H9 (cell line): Measurements from ENCODE around the gene ZNF346. TPM values are rescaled to one million over a fixed set of nuclear protein-coding genes. Genes with fewer than 3 reads are reported as not detected.

Experiments
- DNase-seq: peaks from one replicate; pipeline ENCODE4 v3.0.0-alpha.2; 2017
- H2AFZ ChIP-seq: one replicate; pipeline ENCODE4 v1.6.1; 2013; ENCODE audit warnings: mild to moderate bottlenecking, low read length, control low read depth, moderate library complexity
- H2AK5ac ChIP-seq: 2 replicates; pipeline ENCODE4 v1.6.1; 2013; ENCODE audit warnings: low read length, control low read depth, mixed read lengths; ENCODE audit not compliant: insufficient read length
- H2BK120ac ChIP-seq: one replicate; pipeline ENCODE4 v1.6.1; 2013; ENCODE audit warnings: low read depth, mild to moderate bottlenecking, low read length, control low read depth, inconsistent platforms; ENCODE audit not compliant: poor library complexity, severe bottlenecking
- H2BK12ac ChIP-seq: 2 replicates; pipeline ENCODE4 v1.6.1; 2013; ENCODE audit warnings: low read length, control low read depth, mixed read lengths, low read depth; ENCODE audit not compliant: insufficient read length
- H2BK15ac ChIP-seq: 2 replicates; pipeline ENCODE4 v1.6.1; 2013; ENCODE audit warnings: low read depth, low read length, control low read depth
- H2BK20ac ChIP-seq: one replicate; pipeline ENCODE4 v1.6.1; 2013; ENCODE audit warnings: low read depth, mild to moderate bottlenecking, low read length, control low read depth, inconsistent platforms; ENCODE audit not compliant: poor library complexity, severe bottlenecking
- H2BK5ac ChIP-seq: 2 replicates; pipeline ENCODE4 v1.6.1; 2013; ENCODE audit warnings: low read length, control low read depth, mixed read lengths; ENCODE audit not compliant: insufficient read length
- H3K14ac ChIP-seq: 2 replicates; pipeline ENCODE4 v1.6.1; 2013; ENCODE audit warnings: low read length, control low read depth; ENCODE audit not compliant: insufficient read depth
- H3K18ac ChIP-seq: 2 replicates; pipeline ENCODE4 v1.6.1; 2013; ENCODE audit warnings: low read depth, mild to moderate bottlenecking, mixed read lengths, low read length, control low read depth; ENCODE audit not compliant: insufficient read length
- H3K23ac ChIP-seq: 2 replicates; pipeline ENCODE4 v1.6.1; 2013; ENCODE audit warnings: low read length, control low read depth, mixed read lengths, low read depth; ENCODE audit not compliant: insufficient read length
- H3K23me2 ChIP-seq: 2 replicates; pipeline ENCODE4 v1.6.1; 2013; ENCODE audit warnings: low read depth, mild to moderate bottlenecking, mixed read lengths, low read length, control low read depth; ENCODE audit not compliant: insufficient read length, poor library complexity, severe bottlenecking
- H3K27ac ChIP-seq: 2 replicates; pipeline ENCODE4 v1.5.1; 2013; ENCODE audit warnings: low read length, control low read depth, mixed read lengths, low read depth; ENCODE audit not compliant: insufficient read length
- H3K27me3 ChIP-seq: 2 replicates; pipeline ENCODE4 v1.6.1; 2013; ENCODE audit warnings: low read length, control low read depth, inconsistent platforms; ENCODE audit not compliant: insufficient read depth
- H3K4ac ChIP-seq: 2 replicates; pipeline ENCODE4 v1.6.1; 2013; ENCODE audit warnings: low read depth, mild to moderate bottlenecking, control low read depth, inconsistent platforms, low read length, moderate library complexity
- H3K4me1 ChIP-seq: 2 replicates; pipeline ENCODE4 v1.6.1; 2013; ENCODE audit warnings: low read length, control low read depth, inconsistent platforms; ENCODE audit not compliant: insufficient read depth
- H3K4me2 ChIP-seq: 2 replicates; pipeline ENCODE4 v1.6.1; 2013; ENCODE audit warnings: low read length, control low read depth, mixed read lengths; ENCODE audit not compliant: insufficient read length, insufficient read depth
- H3K56ac ChIP-seq: 2 replicates; pipeline ENCODE4 v1.6.1; 2013; ENCODE audit warnings: low read depth, mild to moderate bottlenecking, mixed read lengths, low read length, control low read depth; ENCODE audit not compliant: insufficient read length
- H3K79me1 ChIP-seq: 2 replicates; pipeline ENCODE4 v1.6.1; 2013; ENCODE audit warnings: low read depth, mild to moderate bottlenecking, moderate library complexity, low read length, control low read depth, inconsistent platforms; ENCODE audit not compliant: insufficient read depth, poor library complexity, severe bottlenecking
- H3K79me2 ChIP-seq: 2 replicates; pipeline ENCODE4 v1.6.1; 2013; ENCODE audit warnings: low read length, control low read depth, inconsistent platforms; ENCODE audit not compliant: insufficient read depth
- H3K9ac ChIP-seq: 2 replicates; pipeline ENCODE4 v1.6.1; 2013; ENCODE audit warnings: low read length, control low read depth, mixed read lengths; ENCODE audit not compliant: insufficient read length; ENCODE audit errors: extremely low read depth
- H3K9me3 ChIP-seq: one replicate; pipeline ENCODE4 v1.6.1; 2013; ENCODE audit warnings: low read depth, low read length, inconsistent platforms; ENCODE audit not compliant: control insufficient read depth
- H3T11ph ChIP-seq: one replicate; pipeline ENCODE4 v1.6.1; 2013; ENCODE audit warnings: mild to moderate bottlenecking, low read length, control low read depth, inconsistent platforms
- H4K20me1 ChIP-seq: one replicate; pipeline ENCODE4 v1.6.1; 2013; ENCODE audit not compliant: control insufficient read depth, insufficient read length, insufficient read depth
- H4K5ac ChIP-seq: 2 replicates; pipeline ENCODE4 v1.6.1; 2013; ENCODE audit warnings: low read depth, mild to moderate bottlenecking, mixed read lengths, low read length, control low read depth; ENCODE audit not compliant: insufficient read length
- H4K8ac ChIP-seq: replicated peaks from 2 replicates; pipeline ENCODE4 v1.6.1; 2013; ENCODE audit warnings: low read length, control low read depth, mixed read lengths, low read depth; ENCODE audit not compliant: insufficient read length
- H4K91ac ChIP-seq: 2 replicates; pipeline ENCODE4 v1.6.1; 2013; ENCODE audit warnings: low read depth, mild to moderate bottlenecking, moderate library complexity, mixed read lengths, low read length, control low read depth; ENCODE audit not compliant: insufficient read length
- H3K27ac Mint-ChIP-seq, 3 experiments: 2 replicates in 2 of 3; 3 replicates in 1 of 3; pipeline ENCODE4 v1.8.0; 2020 to 2021; ENCODE audit warnings: mixed read lengths in 3 of 3, mild to moderate bottlenecking in 1 of 3, moderate library complexity in 1 of 3
- H3K27me3 Mint-ChIP-seq: 2 replicates; pipeline ENCODE4 v1.8.0; 2021; ENCODE audit warnings: low read depth, mild to moderate bottlenecking, moderate library complexity, mixed read lengths
- H3K36me3 Mint-ChIP-seq, 3 experiments: 2 replicates in 2 of 3; 3 replicates in 1 of 3; pipeline ENCODE4 v1.8.0; 2020 to 2021; ENCODE audit warnings: low read depth in 3 of 3, mixed read lengths in 3 of 3; ENCODE audit not compliant: insufficient read depth in 1 of 3
- H3K4me1 Mint-ChIP-seq, 2 experiments: 2 replicates each; pipeline ENCODE4 v1.8.0; 2020; ENCODE audit warnings: mixed read lengths in 2 of 2
- H3K4me3 Mint-ChIP-seq, 2 experiments: 2 replicates in 1 of 2; 3 replicates in 1 of 2; pipeline ENCODE4 v1.8.0; 2020 to 2021; ENCODE audit warnings: mild to moderate bottlenecking in 2 of 2, mixed read lengths in 2 of 2, moderate library complexity in 1 of 2
- H3K9me3 Mint-ChIP-seq, 2 experiments: 2 replicates in 1 of 2; 3 replicates in 1 of 2; pipeline ENCODE4 v1.8.0; 2020; ENCODE audit warnings: mild to moderate bottlenecking in 2 of 2, mixed read lengths in 2 of 2, moderate library complexity in 1 of 2
- CTCF ChIP-seq: fragments of 200-600 bp; sonication (generic); conservative IDR thresholded peaks from 3 replicates; pipeline ENCODE4 v1.8.0; 2021; ENCODE audit warnings: antibody characterized with exemption, mild to moderate bottlenecking
- WGBS: extraction: QIAGEN DNeasy Blood & Tissue Kit; methylation state at CpG from one replicate; pipeline ENCODE4 v1.1.7; 2013; ENCODE audit warnings: missing lambda C conversion rate, low lambda C conversion rate, mixed read lengths; ENCODE audit not compliant: insufficient read length; ENCODE audit errors: extremely low coverage; 5-methylcytosine and 5-hydroxymethylcytosine counted together
- total RNA-seq: library from RNA; stranded (reverse); gene quantifications from 2 replicates; pipeline ENCODE4 v1.2.1, GENCODE V29; 2021

Gene ZNF346
- total RNA-seq, 1 experiment from 2014 or later, result 22.7 TPM

GRCh38 chr5:177098120-177098469, 75.6 kb downstream of the ZNF346 start:
- Histone ChIP-seq H4K5ac (no peak overlapping the region), H3K9ac (no peak overlapping the region), H4K20me1 (no peaks in the 10 kb centered on the region), H3K4me1 (peaks cover 5% of the 10 kb centered on the region; the same call in 1 of the 2 replicates), H2BK20ac (no peak overlapping the region), H3K56ac (no peak overlapping the region), H3K79me2 (no peaks in the 10 kb centered on the region), H3K27ac (no peak overlapping the region), H4K8ac (no peak overlapping the region), H3K18ac (no peak overlapping the region), H2BK15ac (no peak overlapping the region), H4K91ac (no peak overlapping the region), H3K4ac (no peak overlapping the region), H3K79me1 (no peaks in the 10 kb centered on the region), H2AFZ (no peak overlapping the region), H3K4me2 (no peak overlapping the region), H2BK5ac (no peak overlapping the region), H3K9me3 (no peaks in the 10 kb centered on the region), H3T11ph (no peak overlapping the region), H3K23ac (no peak overlapping the region), H2BK12ac (no peak overlapping the region), H3K27me3 (no peaks in the 10 kb centered on the region), H3K23me2 (no peaks in the 10 kb centered on the region), H2AK5ac (no peak overlapping the region), H3K14ac (no peak overlapping the region; the same call in 1 of the 2 replicates), H2BK120ac (no peak overlapping the region)
- peaks cover 16 to 30% of the 10 kb centered on the region in 2 experiments for H3K4me1 Mint-ChIP-seq
- H3K27ac Mint-ChIP-seq, result no peak overlapping the region
- H3K36me3 Mint-ChIP-seq, result peaks cover 9 to 33% (median 23%) of the 10 kb centered on the region in 3 experiments; a peak in 6 of 7 replicates
- no peaks in the 10 kb centered on the region for H3K27me3 Mint-ChIP-seq
- WGBS, result no CpG with 5 or more reads among the region's 6 CpGs
- H3K9me3 Mint-ChIP-seq, result no peaks in the 10 kb centered on the region
- no peak overlapping the region for H3K4me3 Mint-ChIP-seq
- DNase-seq, result no peak
- TF ChIP-seq CTCF, result no peak
